NCI-H1930 (cell line): ENCODE results near the gene ZNF121.
"Not testable (repeated sequence)": the region's sequence is repeated elsewhere in the genome, so short reads cannot be mapped to it uniquely, and the experiment has no call there.

Experiments used
- DNase-seq, 2 experiments: peaks; one replicate each; lab custom pipeline; 2025; lab: John Stamatoyannopoulos, UW

Gene ZNF121

GRCh38 chr19:9584073-9584833 is at the start of gene ZNF121:
ZNF121 (minus strand) TSS chr19:9584504; CDS start chr19:9568097, 16,407 bp downstream.
- DNase-seq: peak; percentile 58 to 75

GRCh38 chr19:9627856-9628255 is 43.6 kb upstream of the ZNF121 start:
- no peak for DNase-seq

GRCh38 chr19:9622531-9622930 is 38.2 kb upstream of the ZNF121 start:
- DNase-seq: no peak

GRCh38 chr19:9621156-9622037 is 37.1 kb upstream of the ZNF121 start, which contains the start of gene ZNF561:
ZNF561 (minus strand) TSS chr19:9621232; CDS start chr19:9619456, 1,776 bp downstream.
- DNase-seq: peak; percentile 58 to 70

GRCh38 chr19:9620842-9621155 is 36.5 kb upstream of the ZNF121 start:
- DNase-seq: no peak

- DNase-seq: no peak
These were observed 31.5 kb upstream of the ZNF121 start for GRCh38 chr19:9615844-9616243.

GRCh38 chr19:9610484-9611113 is 26.3 kb upstream of the ZNF121 start:
- DNase-seq: no peak

GRCh38 chr19:9608912-9609311 is 24.6 kb upstream of the ZNF121 start:
- DNase-seq: no peak

- no peak for DNase-seq
These were observed 12.7 kb upstream of the ZNF121 start for GRCh38 chr19:9597027-9597426.

- peak in 1 of 2 experiments; percentile 45 for DNase-seq
These were observed 2.5 kb upstream of the ZNF121 start for GRCh38 chr19:9586764-9587163.

GRCh38 chr19:9582081-9582725 is 2.1 kb downstream of the ZNF121 start:
- not testable (repeated sequence) for DNase-seq

- no peak for DNase-seq
These were observed 3.6 kb downstream of the ZNF121 start for GRCh38 chr19:9580728-9581127.

GRCh38 chr19:9570255-9570654 is 14.0 kb downstream of the ZNF121 start:
- DNase-seq: no peak

GRCh38 chr19:9566729-9567128 is 17.6 kb downstream of the ZNF121 start:
- no peak for DNase-seq

- DNase-seq: no peak
These were observed 18.2 kb downstream of the ZNF121 start for GRCh38 chr19:9565900-9566705.

GRCh38 chr19:9552536-9553274 is 31.6 kb downstream of the ZNF121 start:
- no peak for DNase-seq

- DNase-seq: no peak
These were observed 36.4 kb downstream of the ZNF121 start for GRCh38 chr19:9547870-9548269.

GRCh38 chr19:9541281-9541680 is 43.0 kb downstream of the ZNF121 start:
- DNase-seq: not testable (repeated sequence)

GRCh38 chr19:9539921-9540320 is 44.4 kb downstream of the ZNF121 start:
- DNase-seq: not testable (repeated sequence)

GRCh38 chr19:9539201-9539600 is 45.1 kb downstream of the ZNF121 start:
- DNase-seq: not testable (repeated sequence)
